HG03575 (cell line): Measurements from ENCODE around the gene NUDT21.
"Not testable (repeated sequence)": the region's sequence is repeated elsewhere in the genome, so short reads cannot be mapped to it uniquely, and the experiment has no call there.

Experiments
- ATAC-seq: cut with Tn5 transposase; IDR thresholded peaks from one replicate; pipeline ENCODE4 v1.9.1; 2021; ENCODE audit not compliant: unreplicated experiment, insufficient number of reproducible peaks, low FRiP score; ENCODE audit errors: extremely low read depth

The NUDT21 gene

GRCh38 chr16:56421976-56422669, 29.0 kb downstream of the NUDT21 start:
- no peak for ATAC-seq

- ATAC-seq: no peak
These were observed 29.8 kb downstream of the NUDT21 start for GRCh38 chr16:56421313-56421712.

DNA sequence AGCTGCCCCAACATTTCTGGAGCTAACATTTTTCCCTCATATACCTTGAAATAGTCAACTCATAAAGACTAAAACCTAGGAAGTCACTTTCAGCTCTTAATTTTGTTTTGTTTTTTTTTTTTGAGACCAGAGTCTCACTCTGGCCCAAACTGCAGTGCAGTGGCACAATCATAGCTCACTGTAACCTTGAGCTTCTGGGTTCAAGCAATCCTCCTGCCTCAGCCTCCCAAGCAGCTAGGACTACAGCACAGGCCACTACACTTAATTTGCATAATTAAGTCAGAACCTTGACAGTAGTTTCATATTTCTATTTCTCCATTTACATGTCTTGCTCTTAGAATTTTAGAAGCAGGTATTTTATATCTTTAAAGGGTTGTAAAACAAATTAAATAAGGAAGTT, 30.5 kb downstream of the NUDT21 start:
- ATAC-seq: no peak

GRCh38 chr16:56419740-56420548, 31.2 kb downstream of the NUDT21 start:
- no peak for ATAC-seq

- no peak for ATAC-seq
These were observed 34.0 kb downstream of the NUDT21 start for GRCh38 chr16:56417138-56417537.

GRCh38 chr16:56415875-56416274, 35.3 kb downstream of the NUDT21 start:
- no peak for ATAC-seq

DNA sequence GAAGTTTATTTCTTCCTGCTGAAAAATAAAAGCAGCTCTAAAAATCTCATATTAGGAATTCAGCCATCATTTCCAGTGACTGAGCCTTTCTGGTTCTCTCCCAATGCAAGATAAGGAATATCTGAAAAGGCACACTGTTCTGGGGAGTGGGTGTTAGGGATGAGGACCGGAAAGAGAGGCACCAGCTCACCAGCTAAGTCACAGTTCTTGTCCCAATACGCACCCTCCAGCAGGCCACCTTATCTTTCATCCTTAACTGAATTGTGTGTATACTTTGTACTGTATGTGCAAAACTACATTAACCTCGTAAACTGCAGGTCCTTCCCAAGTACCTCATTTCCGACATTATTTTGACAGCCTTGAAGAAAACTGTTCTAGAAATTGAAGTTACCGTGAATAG, 36.8 kb downstream of the NUDT21 start:
- ATAC-seq: no peak

- ATAC-seq: no peak
These were observed 37.8 kb downstream of the NUDT21 start for GRCh38 chr16:56413381-56413780.

GRCh38 chr16:56411624-56412023, 39.5 kb downstream of the NUDT21 start:
- no peak for ATAC-seq

DNA sequence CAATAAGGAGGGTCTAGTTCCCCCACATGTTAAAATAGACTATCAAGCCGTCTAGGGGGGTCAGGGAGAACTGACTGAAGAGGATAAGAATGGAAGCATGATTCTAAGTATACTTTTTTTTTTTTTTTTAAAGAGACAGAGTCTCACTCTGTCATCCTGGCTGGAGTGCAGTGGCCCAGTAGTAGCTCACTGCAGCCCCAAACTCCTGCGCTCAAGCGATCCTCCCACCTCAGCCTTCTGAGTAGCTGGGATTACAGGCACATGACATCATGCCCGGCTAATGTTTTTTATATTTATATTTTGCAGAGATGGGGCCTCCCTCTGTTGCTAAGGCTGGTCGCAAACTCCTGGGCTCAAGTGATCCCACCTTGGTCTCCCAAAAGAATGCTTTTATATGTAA, 40.0 kb downstream of the NUDT21 start:
- ATAC-seq: no peak

DNA sequence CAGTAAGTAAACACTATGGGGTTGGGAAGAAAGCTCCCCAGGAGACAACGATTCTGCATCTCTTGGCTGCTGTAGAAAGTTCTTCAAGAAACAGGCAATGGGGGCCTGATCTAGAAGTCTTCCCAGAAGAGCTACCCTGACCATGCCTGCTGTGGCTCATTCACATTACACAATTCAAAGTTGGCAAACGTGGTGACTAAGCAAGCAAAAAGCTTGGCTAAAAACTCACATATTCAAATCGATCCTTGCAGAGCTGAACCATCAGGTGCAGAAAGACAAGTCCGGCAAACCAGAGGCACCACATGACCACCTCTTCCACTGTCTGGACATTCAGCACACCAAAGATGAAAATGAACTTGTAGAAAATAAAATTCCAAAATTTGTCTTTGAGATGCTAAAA, 41.9 kb downstream of the NUDT21 start:
- no peak for ATAC-seq

GRCh38 chr16:56408379-56409098, 42.6 kb downstream of the NUDT21 start:
- ATAC-seq: no peak

GRCh38 chr16:56405977-56406672, 45.0 kb downstream of the NUDT21 start:
- no peak for ATAC-seq

DNA sequence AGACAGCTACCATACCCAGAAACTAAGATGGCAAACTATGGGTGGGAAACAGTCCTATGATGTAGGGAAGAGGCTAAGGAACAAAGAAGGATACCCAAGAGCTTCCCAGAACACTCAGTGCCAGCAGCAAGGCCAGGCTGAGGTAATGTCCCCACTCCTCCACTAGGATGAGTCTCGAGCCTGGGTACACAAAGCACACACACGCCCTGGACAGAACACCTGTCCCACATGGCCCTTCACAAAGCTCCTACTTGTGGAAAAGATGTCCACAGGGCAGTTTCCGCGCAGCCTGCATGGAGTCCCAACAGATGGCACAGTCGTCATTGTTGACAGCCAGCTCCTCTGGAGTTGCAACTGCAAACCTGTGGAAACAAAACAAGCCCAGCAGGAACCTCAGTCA, 49.6 kb downstream of the NUDT21 start:
- ATAC-seq: no peak

- ATAC-seq: no peak
These were observed 50.7 kb downstream of the NUDT21 start for GRCh38 chr16:56400458-56400857.

GRCh38 chr16:56399486-56399885, 51.6 kb downstream of the NUDT21 start:
- ATAC-seq: no peak

DNA sequence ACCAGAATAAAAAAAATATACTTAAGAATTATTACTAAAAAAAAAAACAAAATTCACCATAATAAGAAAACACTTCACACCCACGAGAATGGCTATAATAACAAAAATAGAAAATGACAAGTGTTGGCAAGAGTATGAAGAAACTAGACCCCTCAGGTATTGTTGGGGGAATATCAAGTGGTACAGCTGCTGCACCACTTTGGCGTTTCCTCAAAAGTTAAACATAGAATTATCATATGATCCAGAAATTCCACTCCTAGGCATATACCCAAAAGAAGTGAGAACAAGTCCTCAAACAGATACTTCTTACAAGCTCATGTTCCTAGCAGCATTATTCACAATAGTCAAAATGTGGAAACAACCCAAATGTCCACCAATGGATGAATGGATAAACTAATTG, 52.1 kb downstream of the NUDT21 start:
- ATAC-seq: no peak

- not testable (repeated sequence) for ATAC-seq
These were observed 54.4 kb downstream of the NUDT21 start for GRCh38 chr16:56396724-56397123.

DNA sequence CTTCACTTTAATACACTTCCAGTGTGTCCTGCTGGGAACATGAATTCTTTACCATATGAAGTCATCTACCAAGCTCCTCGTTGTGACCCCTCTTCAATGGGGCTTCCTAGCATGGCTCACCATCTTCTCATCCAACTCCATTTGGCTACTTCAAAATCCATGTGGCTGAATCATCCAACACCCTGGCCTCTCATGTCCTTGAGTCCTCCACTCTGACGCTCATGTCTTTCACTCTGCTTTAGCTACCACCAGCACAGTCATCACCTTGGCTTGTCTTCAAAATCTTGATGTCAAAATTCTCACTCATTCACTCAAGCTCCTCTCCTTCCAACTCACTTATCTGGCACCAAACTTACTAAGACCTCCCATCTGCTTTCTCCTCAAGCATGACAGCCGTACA, 61.6 kb downstream of the NUDT21 start:
- ATAC-seq: no peak
